HG03442 (cell line): ENCODE measurements around the gene KDM5B.
"Not testable (repeated sequence)": the region's sequence is repeated elsewhere in the genome, so short reads cannot be mapped to it uniquely, and the experiment has no call there.

Experiments
- ATAC-seq: cut with Tn5 transposase; IDR thresholded peaks from one replicate; pipeline ENCODE4 v1.9.1; 2021; ENCODE audit warnings: mild to moderate bottlenecking, moderate library complexity; ENCODE audit not compliant: unreplicated experiment

Gene KDM5B

GRCh38 chr1:202807926-202808757, at the start of gene KDM5B:
Gene KDM5B (minus strand): TSS chr1:202808421. CDS start chr1:202808305, 116 bp downstream.
- ATAC-seq: no peak

- ATAC-seq: no peak
Observed at GRCh38 chr1:202857136-202857610, 49.0 kb upstream of the KDM5B start.

GRCh38 chr1:202856014-202856413, 47.8 kb upstream of the KDM5B start:
- ATAC-seq: no peak

- no peak for ATAC-seq
Observed at GRCh38 chr1:202854787-202855186, 46.6 kb upstream of the KDM5B start.

GRCh38 chr1:202852163-202852904, 44.1 kb upstream of the KDM5B start:
- no peak for ATAC-seq

- ATAC-seq: no peak
Observed at GRCh38 chr1:202850593-202851362, 42.6 kb upstream of the KDM5B start.

- no peak for ATAC-seq
Observed at GRCh38 chr1:202848191-202848542, 39.9 kb upstream of the KDM5B start.

- ATAC-seq: no peak
Observed at GRCh38 chr1:202844935-202845334, 36.7 kb upstream of the KDM5B start.

GRCh38 chr1:202844259-202844658, 36.0 kb upstream of the KDM5B start:
- no peak for ATAC-seq

- ATAC-seq: no peak
Observed at GRCh38 chr1:202843081-202843480, 34.9 kb upstream of the KDM5B start.

GRCh38 chr1:202837746-202838262, 29.6 kb upstream of the KDM5B start:
- ATAC-seq: no peak

- no peak for ATAC-seq
Observed at GRCh38 chr1:202836623-202837403, 28.6 kb upstream of the KDM5B start.

GRCh38 chr1:202835548-202836072, 27.4 kb upstream of the KDM5B start:
- ATAC-seq: no peak

GRCh38 chr1:202834771-202835547, 26.7 kb upstream of the KDM5B start:
- no peak for ATAC-seq

GRCh38 chr1:202831906-202832305, 23.7 kb upstream of the KDM5B start:
- no peak for ATAC-seq

GRCh38 chr1:202829223-202829622, 21.0 kb upstream of the KDM5B start:
- ATAC-seq: not testable (repeated sequence)

- ATAC-seq: no peak
Observed at GRCh38 chr1:202825748-202826147, 17.5 kb upstream of the KDM5B start.

- no peak for ATAC-seq
Observed at GRCh38 chr1:202821467-202821866, 13.2 kb upstream of the KDM5B start.

GRCh38 chr1:202818819-202819218, 10.6 kb upstream of the KDM5B start:
- no peak for ATAC-seq
